Measurements from ENCODE around the gene SHISA5.
"Not testable (repeated sequence)": the region's sequence is repeated elsewhere in the genome, so short reads cannot be mapped to it uniquely, and the experiment has no call there.

Gene SHISA5

DNA sequence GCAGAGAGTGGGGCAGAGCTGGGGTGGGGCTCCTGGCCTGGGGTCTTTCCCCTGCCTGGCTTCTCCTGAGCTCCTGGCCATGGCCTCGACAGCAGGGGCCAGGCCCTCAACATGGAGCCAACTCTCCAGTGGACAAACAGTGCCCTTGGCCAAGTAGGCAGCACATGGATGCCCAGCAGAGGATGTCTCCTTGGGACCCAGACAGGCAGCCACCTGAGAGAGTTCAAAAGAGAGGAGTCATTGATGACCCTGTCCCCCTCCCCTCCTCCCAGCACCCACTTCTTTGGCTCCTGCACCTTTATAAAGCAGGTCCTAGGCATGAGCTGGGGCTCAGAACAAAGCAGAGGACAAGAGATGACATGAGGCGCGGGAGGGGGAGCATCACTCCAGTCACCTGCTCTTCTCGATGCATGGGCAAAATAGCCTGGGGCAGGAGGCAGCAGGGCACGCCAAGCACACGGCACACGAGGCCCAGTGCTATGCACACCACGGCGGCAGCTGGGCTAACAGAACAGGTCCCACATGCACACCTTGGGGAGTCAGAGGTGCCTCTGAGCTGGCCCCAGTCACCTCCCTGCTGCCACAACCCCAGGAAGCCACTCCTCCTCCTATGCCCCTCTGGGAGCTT lies 27.4 kb downstream of the SHISA5 start:
- DNase-seq: no peak

GRCh38 chr3:48475188-48475587 lies 28.8 kb downstream of the SHISA5 start:
- no peak for DNase-seq

DNA sequence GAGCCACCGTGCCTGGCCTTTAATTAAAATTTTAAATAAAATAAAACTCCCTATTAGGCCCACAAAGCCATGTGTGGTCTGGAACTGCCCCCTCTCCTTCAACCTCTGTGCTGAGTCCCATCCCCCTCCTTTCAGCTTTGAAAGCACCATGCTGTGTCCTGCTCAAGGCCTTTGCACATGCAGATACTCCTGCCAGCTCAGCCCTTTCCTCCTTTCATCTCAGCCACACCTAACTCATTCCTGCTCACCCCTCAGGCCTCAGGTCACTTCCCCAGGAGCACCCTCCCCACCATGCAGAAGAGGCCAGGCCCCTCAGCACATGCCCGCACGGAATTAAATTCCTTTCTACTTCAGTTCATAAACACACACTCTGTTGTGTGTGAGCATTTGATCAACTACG lies 29.4 kb downstream of the SHISA5 start:
- no peak for DNase-seq

- DNase-seq: not testable (repeated sequence)
Measured at GRCh38 chr3:48474031-48474430, 29.9 kb downstream of the SHISA5 start.

GRCh38 chr3:48473617-48473952 lies 30.4 kb downstream of the SHISA5 start:
- no peak for DNase-seq

GRCh38 chr3:48472923-48473616 lies 30.9 kb downstream of the SHISA5 start:
- peak; percentile 94 to 96 for DNase-seq

- no peak for DNase-seq
Measured at GRCh38 chr3:48472673-48472922, 31.4 kb downstream of the SHISA5 start.

GRCh38 chr3:48470286-48470685 lies 33.7 kb downstream of the SHISA5 start:
- DNase-seq: no peak

DNA sequence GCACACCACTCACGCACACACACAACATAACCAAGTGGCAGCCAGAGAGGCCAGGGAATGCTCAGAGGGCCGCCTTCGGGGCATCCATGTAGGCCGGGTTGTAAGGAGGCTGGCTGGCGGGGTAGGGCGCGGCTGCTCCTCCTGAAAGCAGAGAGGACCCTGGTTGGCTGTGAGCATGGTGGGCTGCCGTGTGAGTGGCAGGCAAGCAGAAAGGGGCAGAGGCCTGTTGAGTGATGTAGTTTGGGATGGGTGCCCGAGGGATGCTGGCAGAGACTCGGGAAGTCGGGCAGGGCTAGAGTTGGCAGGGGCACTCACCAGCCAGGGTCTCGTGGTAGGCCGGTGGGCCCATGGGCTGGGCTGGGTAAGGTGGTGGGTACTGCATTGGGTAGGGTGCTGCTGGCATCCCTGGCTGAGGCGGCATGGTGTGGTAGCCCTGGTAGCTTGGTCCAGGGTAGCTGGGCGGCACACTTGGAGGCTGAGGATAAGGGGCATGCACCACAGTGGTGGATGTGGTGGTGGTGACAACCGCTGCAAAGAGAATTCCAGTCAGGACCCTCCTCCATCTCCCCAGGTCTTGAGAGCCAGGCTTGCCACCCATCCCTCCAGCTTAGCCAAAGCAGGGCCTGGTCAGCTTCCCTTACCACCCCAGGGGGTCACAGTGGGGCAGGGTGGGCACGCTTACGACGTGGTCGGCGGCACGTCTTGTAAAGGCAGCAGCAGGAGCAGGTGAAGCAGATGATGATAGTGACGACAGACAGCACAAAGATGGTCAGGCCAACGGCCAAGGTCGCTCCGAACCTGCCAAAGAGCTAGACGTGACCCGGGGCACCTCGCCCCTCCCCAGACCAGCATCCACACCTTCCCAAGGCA lies 34.7 kb downstream of the SHISA5 start:
- DNase-seq: no peak

DNA sequence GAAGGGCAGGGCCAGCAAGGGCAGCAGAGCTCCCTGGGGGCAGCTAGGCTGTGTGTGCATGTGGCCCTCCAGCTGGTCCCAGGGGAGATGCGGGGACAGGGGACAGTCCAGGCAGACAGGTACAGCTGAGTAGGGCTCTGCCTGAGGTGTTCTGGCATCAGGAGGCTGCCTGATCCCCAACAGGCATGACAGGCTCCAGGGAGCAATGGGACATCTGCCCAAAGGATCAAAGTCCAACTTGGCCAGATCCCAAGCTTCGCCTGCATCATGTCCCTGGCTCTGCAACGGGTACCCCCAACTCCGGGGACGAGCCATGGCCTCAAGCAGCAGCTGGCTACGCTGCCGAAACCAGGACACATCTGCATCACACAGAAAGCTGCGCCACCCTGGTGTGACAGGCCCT lies 35.6 kb downstream of the SHISA5 start:
- DNase-seq: no peak

DNA sequence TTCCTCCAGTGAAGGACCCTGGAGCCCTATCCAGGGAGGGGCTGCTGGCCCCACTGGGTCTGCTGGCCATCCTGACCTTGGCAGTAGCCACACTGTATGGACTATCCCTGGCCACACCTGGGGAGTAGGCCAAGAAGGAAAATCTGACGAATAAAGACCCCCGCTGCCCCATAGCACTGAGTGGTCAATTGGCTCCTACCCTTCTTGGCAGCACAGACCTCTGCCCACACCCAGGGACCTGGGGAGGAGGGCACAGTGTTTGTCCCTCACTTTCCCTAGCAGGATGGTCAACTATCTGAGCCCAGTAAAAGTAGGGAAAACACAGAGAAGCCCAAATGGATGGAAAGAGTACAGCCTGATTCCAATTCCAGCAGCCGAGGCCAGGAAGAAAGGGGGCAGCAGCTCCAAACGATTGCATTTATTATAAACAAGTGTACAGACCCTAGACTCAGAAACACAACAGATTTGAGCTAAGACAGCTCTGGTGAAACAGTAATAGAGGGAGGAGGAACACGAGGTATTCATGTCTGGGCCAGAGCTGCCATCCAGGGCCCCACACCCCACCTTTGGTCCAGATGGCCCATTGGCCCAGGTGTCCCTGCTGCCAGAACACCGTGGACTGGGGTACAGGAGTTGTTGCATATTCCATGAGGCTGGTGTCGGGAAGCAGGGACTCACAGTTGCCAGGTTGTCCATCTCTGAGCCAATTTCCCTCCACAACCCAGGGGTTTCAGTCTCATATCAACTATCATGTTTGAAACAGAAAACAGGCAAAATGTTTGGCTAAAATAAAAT lies 36.3 kb downstream of the SHISA5 start:
- DNase-seq: no peak

GRCh38 chr3:48467110-48467454 lies 36.9 kb downstream of the SHISA5 start:
- peak in 1 of 2 donors; percentile 15 for DNase-seq

DNA sequence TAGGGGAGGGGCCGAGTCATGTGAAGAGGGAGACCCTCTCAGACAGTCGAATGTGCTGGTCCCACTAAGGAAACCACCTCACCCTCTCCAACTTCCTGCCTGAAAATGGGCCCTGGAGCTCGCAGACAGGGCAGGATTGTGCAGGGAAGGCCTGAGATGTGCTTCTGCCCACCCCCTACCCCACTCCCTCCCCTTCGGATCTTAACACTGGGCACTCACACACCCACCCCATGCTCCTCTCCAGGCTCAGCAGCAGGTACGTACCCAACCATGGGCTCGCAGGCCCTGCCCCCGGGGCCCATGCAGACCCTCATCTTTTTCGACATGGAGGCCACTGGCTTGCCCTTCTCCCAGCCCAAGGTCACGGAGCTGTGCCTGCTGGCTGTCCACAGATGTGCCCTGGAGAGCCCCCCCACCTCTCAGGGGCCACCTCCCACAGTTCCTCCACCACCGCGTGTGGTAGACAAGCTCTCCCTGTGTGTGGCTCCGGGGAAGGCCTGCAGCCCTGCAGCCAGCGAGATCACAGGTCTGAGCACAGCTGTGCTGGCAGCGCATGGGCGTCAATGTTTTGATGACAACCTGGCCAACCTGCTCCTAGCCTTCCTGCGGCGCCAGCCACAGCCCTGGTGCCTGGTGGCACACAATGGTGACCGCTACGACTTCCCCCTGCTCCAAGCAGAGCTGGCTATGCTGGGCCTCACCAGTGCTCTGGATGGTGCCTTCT lies 37.4 kb downstream of the SHISA5 start:
- DNase-seq: peak; percentile 48 to 49

DNA sequence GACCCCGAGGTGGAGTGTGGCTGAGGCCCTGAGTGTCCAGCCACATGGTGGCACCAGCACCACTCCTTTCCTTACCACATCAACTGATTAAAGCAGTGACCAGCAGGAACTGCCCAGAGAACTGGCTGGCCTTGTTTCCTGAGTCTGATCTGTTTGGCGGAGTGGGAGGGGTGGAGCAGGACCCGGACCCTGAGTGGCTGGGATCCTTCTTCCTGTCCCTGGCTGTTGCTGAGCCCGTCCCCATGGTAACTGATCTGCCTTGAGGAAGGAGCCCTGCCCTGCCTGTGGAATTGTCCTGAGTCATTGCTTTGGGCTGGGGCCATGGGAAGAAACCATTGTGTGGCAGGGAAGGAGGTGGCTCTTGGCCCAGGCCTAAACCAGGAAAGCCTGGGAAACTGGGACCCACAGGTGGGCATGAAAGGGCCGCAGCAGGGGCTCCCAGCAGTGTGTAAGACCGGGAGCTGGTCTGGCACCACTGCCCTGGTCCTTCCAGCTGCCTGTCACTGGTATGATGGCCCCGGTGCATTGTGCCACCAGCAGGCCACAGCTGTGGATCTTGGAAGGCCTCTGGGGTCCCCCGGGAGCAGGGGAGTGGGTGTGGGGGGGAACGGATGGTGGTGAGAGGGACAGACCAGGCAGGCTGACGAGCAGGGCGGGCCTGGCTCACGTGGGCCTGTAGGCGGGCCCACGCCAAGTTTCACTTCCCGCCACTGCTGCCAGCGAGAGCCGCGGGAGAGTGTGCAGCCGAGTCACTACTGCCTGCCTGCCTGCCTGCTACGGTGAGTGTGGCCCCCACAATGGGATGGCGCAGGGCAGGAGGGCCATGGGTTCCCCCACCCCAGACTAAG lies 38.2 kb downstream of the SHISA5 start:
- peak; percentile 81 to 85 for DNase-seq

DNA sequence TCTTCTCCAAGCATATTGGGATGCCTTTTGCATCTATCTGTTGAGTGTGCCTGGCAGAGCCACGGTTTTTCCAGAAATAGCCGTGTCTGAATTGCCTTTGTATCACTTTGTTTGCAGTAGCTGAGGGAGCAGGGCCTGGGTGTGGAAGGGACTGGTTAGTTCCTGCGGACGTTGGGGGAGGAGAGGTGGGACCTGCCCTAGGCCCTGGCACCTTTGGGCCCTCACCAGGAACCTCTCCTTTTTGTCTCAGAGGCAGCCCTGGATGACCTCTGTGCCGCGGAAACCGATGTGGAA lies 38.8 kb downstream of the SHISA5 start:
- no peak for DNase-seq

GRCh38 chr3:48464713-48465221 lies 39.2 kb downstream of the SHISA5 start:
- no peak for DNase-seq

DNA sequence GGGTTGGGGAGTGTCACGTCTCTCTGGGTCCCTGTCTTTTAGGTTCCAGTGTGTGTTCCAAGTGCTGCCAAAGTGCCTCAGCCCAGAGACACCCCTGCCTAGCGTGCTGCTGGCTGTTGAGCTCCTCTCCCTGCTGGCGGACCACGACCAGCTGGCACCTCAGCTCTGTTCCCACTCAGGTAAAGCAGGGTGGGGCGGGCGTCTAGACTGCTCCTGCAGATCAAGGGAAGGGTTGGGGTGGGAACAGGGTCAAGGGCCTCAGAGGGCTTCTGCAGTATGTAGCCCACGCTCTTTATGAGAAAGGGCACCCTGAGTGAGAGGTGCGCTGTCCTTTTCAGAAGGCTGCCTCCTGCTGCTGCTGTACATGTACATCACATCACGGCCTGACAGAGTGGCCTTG lies 40.3 kb downstream of the SHISA5 start:
- no peak for DNase-seq

DNA sequence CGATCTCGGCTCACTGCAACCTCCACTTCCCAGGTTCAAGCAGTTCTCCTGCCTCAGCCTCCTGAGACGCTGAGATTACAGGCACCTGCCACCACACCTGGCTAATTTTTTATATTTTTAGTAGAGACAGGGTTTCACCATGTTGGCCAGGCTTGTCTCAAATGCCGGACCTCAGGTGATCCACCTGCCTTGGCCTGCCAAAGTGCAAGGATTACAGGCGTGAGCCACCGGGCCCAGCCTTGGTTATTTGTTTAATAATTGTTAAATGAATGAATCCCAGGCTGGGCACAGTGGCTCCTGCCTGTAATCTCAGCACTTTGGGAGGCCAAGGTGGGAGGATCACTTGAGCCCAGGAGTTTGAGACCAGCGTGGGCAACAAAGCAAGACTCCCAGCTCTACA lies 42.2 kb downstream of the SHISA5 start:
- not testable (repeated sequence) for DNase-seq

DNA sequence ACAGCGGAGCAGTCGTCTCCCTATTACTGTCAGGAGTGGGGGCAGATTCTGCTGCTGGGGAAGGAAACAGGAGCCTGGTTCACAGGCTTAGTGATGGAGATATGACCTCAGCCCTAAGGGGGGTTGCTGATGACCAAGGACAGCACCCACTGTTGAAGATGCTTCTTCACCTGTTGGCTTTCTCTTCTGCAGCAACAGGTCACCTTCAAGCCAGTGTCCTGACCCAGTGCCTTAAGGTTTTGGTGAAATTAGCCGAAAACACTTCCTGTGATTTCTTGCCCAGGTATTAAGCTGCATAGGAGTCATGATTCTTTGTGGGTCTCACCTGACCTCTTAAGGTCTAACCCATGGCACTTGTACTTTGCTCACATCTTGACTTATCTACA lies 43.5 kb downstream of the SHISA5 start:
- no peak for DNase-seq

- DNase-seq: no peak
Measured at GRCh38 chr3:48459773-48460516, 44.0 kb downstream of the SHISA5 start.

- no peak for DNase-seq
Measured at GRCh38 chr3:48459331-48459730, 44.6 kb downstream of the SHISA5 start.

All from stimulated activated CD4-positive, alpha-beta T cell treated with anti-CD3 and anti-CD28 coated beads, Interleukin-2, amount 100 ng/mL, for 24 hours (primary cell).